ENCODE measurements around the gene PLXND1.
"Not testable (repeated sequence)": the region's sequence is repeated elsewhere in the genome, so short reads cannot be mapped to it uniquely, and the experiment has no call there.

The PLXND1 gene

DNA sequence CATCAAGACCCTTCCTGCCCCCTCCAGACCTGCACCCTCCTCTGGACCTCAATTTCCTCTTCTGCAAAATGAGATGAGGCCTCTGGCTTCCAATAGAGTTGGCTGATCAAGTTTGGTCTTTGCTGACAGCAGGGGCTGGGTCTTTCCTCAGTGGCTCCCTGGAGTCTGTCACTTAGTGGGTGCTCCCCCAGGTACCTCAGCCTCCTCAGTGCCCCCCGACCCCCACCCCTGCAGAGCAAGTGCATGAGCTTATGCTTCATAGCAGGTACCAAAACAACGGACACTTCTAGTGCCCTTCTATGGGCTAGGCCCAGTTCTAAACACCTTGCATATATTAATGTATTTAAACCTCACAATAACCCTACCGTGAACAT is 6.9 kb upstream of the PLXND1 start:
- DNase-seq, result no peak

DNA sequence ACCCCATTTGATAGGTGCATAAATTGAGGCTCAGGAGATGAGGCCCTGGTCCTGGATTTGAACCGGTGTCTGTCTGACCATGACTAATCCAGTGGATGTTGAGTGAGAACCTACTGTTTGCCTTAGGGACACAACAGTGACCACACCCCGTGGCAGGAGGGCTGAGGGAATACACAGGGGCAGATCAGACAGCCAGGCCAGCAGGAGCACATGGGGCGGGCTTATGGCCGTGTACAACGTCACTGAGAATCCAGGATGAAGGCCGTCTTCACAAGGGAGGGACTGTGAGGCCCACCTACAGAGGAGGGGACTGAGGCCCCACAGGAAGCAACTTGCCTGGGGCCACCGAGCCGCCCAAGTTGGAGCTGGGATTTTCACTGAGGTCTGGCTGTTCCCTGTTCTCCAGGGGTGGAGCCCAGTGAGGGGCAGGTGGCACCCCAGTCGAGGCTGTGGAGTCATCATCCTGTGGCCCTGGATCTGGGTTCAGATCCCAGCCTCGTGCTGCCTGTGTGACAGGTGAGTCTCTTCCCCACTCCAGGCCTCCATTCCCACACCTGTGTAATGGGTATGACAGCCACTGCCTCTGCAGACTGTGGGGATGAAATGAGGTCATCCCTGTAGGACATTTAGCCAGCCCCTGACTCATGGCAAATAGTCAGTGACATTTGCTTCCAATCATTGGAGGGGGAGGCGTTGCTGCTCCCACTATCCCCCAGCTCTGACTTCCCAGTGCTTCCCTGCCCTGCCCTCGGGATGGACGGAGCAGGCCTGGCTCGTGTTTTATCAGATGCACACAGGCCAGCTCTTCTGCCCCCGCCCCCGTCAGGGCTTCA is 6.3 kb upstream of the PLXND1 start:
- DNase-seq, result no peak

- DNase-seq, result no peak
Observed at GRCh38 chr3:129611812-129612533, 5.5 kb upstream of the PLXND1 start.

GRCh38 chr3:129611446-129611800 is 4.9 kb upstream of the PLXND1 start:
- DNase-seq, result no peak

- DNase-seq, result not testable (repeated sequence)
Observed at GRCh38 chr3:129610794-129611445, 4.4 kb upstream of the PLXND1 start.

GRCh38 chr3:129610276-129610675 is 3.8 kb upstream of the PLXND1 start:
- no peak for DNase-seq

GRCh38 chr3:129609591-129610182 is 3.2 kb upstream of the PLXND1 start:
- no peak for DNase-seq

- no peak for DNase-seq
Observed at GRCh38 chr3:129608936-129609590, 2.6 kb upstream of the PLXND1 start.

DNA sequence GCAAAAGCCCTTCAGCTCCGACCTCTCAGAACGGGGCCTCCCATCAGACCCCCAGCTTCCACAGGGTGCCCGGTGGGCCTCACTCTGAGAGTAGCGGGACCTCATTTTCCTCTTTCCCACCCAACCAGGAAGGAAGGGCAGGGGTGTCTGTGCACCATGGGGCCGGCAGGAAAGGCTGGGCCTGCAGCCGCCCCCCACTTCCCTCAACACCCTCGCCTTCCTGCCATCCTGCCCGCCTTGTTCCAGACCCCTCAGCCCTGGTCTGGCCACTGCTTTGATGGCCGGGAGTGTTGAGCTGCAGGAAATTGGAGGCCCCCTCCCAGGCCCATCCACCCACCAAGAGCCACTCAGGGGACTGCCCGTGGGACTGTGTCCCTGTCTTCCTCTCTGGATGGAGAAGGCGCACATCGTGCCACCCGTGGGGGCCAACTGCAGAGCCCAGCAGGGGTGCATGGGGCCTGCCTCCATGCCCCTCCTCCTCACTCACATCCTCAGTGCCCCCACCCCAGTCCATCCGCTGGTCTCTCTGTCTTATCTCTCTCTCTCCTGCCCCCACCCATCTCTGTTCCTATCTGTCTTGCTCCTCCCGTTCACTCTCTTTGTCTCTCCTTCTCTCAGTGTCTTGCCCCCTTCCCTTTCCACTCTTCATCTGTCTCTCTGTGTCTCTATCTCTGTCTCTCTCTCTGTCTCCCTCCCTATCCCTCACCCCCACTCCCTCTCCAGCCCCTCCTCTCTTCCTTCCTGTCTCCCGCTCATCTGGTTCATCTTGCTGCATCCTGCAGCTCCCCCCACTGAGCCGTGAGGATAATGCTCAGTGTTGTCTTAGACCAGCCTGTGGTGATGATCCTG is 1.8 kb upstream of the PLXND1 start:
- DNase-seq, result no peak

GRCh38 chr3:129607391-129608068 is 1.1 kb upstream of the PLXND1 start:
- DNase-seq, result no peak

- DNase-seq, result no peak
Observed at GRCh38 chr3:129605922-129606635, 397 bp downstream of the PLXND1 start.

DNA sequence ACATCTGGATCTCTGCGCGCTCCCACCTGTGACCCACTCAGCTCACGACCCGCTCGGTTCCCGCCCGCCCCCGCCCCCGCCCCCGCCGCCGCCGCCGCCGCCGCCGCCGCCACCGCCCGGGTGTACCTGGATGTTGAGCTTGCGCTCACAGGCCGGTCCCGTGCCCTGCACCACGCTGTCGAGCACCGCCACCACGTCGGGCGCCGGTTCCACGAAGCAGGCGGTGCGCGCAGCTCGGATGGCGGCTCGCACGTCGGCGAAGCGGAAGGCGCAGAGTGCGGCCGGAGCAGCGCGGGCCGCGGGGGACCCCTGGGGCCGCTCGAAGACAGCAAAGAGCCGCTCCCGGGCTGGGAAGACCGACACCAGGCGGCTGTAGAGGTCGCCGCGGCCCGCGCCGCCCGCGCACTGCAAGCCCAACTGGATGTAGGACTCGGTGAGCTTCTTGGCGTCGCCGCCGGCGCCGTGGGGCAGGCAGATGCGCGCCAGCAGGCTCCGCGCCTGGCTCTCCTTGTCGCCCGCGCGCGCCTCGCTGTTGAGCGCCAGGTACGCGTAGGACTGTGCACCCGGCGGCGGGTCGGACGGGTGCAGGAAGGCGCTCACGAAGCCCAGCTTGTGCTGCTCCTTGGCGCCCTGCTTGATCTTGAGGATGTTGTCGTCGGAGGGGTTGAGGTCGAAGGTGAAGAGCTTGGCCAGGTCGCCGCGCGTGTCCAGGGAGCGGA is 1.1 kb downstream of the PLXND1 start:
- DNase-seq, result peak; percentile 79

- no peak for DNase-seq
Observed at GRCh38 chr3:129604767-129605166, 1.7 kb downstream of the PLXND1 start.

GRCh38 chr3:129603991-129604749 is 2.3 kb downstream of the PLXND1 start:
- no peak for DNase-seq

DNA sequence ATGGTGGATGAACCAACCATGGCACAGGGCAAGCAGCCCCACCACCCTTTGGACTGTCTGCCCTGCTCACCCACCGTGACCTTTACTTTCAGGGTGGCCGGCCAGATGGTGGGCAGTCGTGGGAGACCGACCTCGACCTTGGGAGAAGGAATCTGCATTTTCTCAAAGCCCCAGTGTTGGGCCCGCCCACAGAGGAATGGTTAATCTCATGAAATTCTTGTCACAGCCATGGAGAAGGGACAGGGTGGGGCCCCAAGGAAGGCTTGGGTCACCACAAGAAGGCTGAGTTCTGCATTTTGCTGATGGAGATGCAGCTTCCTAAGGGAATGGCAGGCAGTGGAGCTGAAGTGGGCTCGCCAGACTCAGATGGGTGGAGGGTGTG is 2.9 kb downstream of the PLXND1 start:
- DNase-seq, result no peak

DNA sequence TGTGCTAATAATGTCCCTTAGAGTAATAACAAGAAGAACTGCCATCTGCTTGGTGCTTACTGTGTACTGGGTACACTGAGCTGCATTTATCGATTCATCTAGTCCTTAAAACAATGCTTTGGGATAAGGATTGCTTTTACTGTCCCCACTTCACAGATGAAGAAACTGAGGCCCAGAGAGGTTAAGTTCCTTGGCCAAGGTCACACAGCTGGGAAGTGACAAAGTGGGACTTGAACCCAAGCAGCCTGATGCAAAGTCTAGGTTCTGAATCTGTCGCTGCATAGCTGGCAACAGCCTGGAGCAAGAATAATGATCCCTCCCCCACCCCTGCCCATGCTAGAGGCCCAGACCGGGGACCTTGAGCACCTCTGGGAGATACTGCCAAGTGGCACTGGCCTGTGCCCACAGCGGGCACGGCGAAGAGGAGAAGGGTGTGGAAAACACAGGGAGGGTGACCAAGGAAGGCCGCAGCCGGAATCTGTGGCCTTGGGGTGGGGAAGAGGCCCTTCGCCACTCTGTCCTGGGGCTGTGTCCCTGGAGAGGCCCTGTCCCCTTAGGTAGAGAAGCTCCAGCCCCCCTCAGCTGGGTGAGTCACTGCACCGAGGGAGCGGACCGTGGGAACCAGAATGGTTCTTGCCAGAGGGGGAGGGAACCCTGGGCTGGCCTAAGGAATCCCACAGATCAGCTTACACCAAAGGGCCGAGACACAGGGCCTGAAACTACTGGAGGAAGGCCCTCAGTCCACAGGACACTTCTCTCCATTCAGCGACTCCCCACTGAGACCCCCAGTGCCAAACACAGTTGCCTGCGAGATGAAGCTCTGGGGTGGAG is 3.5 kb downstream of the PLXND1 start:
- DNase-seq, result no peak

DNA sequence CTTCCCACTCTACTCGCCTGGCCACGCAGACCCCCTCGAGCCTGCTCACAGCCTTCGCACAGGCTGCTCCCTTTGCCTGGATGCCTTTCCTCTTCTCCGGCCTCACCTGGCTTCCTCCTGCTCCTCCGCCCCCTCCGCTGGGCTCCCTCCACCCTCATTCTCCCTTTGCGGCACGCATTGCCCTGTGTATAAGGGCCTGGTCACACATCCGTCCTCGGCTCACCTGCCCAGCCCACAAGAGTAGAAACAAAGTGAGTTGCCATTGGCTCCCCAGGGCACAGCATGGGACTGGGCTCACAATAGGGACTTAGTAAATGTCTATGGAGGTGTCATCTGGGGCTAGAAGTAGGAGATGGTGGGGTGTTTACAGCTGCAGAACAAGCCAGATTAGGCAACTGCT is 4.2 kb downstream of the PLXND1 start:
- no peak for DNase-seq

DNA sequence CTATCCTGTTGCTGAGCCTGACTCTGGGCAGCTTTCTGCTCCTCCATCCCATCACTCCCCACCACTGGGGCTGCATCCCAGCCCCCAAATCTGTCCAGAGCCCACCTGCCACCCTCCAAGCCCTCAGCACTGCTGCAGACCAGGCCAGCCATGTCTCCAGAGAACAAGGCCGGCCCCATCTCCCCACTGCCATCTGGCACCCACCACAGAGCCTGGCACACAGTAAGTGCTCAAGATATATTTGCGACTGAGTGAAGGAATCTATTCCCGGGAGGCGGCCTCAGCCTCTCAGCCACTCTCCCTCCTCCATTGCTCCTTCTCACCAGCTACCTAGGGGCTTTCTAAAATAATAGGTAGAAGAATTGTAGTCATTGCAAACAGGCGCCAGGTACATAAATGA is 4.8 kb downstream of the PLXND1 start:
- DNase-seq, result no peak

Data from activated effector memory CD4-positive, alpha-beta T cell treated with anti-CD3 and anti-CD28 coated beads, Interleukin-2, amount 50 U/mL, for 16 hours (primary cell).